NCI-H1436 treated with DMSO at 0.1 percent for 48 hours (cell line): ENCODE results near the gene DPYD.

Experiments used
- DNase-seq: peaks from one replicate; lab custom pipeline; 2025; lab: John Stamatoyannopoulos, UW

Gene DPYD

GRCh38 chr1:97920832-97921571, at the start of gene DPYD:
Gene DPYD (minus strand): TSS chr1:97921034. CDS start chr1:97920922, 112 bp downstream.
- DNase-seq: peak; percentile 89

DNA sequence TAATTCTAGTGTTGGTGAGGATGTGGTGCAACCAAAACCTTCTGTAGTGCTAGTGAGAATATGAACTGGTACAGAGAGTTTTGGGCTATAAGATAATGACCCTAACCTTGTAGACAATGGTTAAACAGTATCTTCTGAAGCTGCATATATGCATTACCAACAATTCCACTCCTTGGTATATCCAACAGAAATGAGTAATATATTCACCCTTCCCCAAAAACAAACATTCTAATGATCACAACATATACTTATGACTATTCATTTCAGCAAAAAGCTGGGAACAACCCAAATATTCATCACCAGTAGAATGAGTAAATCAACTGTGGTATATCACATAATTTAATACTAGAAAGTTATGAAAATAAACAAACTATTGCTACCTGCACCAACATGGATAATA, 39.6 kb upstream of the DPYD start:
- no peak for DNase-seq

GRCh38 chr1:97947695-97948094, 26.9 kb upstream of the DPYD start:
- DNase-seq: no peak

GRCh38 chr1:97943354-97943753, 22.5 kb upstream of the DPYD start:
- no peak for DNase-seq

DNA sequence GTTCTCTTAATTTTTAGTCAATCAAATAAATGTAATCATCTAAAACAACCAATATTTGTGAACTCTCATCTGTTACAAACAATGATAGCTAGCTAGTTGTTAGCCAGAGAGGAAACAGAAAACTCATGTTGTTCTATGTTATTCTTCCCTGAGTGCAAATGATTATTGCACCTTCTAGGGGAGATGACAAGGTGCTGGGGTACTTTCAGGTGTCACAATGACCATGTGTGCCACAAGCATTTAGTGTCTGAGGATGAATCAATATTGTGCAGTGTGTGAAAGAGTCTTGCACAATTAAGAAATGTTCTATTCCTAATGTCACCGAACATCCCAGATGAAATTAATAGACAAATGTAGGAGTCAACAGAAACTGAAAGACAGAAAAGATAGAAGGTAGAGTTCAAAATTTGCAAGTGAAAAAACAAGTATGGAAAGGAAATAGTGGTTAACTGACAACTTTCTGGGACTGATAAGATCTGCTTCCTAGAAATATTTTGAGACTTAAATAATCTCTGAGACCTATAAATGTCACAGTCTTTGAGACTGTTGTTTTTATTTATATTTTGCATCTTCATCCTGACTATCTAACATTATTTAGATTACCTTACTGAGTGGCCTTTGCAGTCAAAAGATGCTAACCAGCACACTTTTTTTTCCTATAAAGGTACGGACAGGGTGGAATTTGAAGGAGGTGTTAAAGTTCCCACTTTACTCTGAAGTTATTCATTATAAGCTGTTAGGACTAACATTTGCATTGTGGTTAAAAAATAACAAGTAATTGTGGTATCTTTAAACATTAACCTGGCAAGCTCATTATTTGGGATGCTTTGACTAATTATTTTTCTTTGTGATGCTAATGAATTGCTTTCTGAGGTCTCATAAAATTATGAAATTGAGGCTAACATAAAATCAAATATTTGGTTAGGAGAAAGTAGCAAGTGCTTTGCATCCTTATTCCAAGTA, 21.6 kb upstream of the DPYD start:
- no peak for DNase-seq

- DNase-seq: no peak
Measured at GRCh38 chr1:97938285-97938642, 17.4 kb upstream of the DPYD start.

DNA sequence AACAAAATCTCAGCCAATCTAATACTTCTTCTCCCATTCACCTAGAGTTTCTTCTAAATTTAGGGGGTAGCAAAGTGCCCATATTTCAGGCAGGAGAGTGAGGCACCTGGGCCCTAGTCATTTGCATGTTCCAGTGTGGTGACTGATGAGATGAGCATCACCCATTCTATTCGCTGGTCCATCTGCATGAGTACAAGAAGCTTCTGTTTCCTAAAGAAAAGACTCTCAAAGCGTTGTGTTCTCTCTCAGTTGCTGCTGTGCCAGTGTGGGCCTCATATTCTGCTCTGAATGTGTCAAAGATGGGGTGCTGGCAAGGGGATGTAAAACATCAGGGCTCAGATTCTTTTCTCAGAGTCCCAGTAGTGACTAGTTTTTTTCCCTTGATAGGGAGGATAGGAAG, 16.1 kb upstream of the DPYD start:
- DNase-seq: no peak

DNA sequence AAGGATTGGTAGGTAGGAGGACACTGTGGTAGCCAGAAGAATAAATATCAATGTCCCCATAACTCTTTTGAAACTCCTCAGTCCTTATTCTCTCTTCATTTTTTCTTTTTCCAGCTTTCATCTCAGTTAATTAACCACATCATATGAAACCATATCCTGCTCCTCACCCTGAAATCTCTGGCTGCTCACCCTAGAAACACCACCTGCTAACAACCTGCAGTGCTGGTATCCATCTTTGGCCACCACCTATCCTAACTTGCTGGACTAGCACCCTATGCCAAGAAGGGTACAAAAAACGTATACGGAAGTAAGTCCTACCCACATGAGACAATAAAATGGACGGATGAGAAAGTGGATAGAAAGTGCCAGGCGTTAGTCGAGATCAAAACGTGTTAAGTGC, 13.7 kb upstream of the DPYD start:
- no peak for DNase-seq

- no peak for DNase-seq
Measured at GRCh38 chr1:97929874-97930851, 9.3 kb upstream of the DPYD start.

- no peak for DNase-seq
Measured at GRCh38 chr1:97926017-97926708, 5.3 kb upstream of the DPYD start.

- DNase-seq: no peak
Measured at GRCh38 chr1:97925151-97925550, 4.3 kb upstream of the DPYD start.

GRCh38 chr1:97923811-97924210, 3.0 kb upstream of the DPYD start:
- DNase-seq: no peak

- DNase-seq: no peak
Measured at GRCh38 chr1:97920276-97920831, 480 bp downstream of the DPYD start.

- no peak for DNase-seq
Measured at GRCh38 chr1:97919585-97920261, 1.1 kb downstream of the DPYD start.

DNA sequence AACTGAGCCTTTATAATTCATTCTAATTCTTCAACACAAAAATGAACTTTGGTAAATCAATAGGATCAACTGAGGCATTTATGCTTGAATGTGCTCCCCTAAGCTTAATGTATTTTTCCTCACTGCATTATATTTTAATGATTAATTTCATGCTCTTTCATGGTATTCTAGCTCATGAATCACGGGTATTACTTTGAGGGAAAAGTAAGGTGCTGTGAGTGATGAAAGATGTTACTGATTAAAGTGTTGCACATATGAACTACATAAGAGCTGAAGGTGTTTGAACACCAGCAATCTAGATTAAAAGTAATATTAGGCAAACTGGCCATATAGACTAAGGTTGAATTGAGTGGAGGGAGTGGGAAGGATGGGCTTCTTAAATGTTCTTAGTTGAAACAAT, 1.9 kb downstream of the DPYD start:
- no peak for DNase-seq

- DNase-seq: no peak
Measured at GRCh38 chr1:97913506-97914139, 7.2 kb downstream of the DPYD start.

DNA sequence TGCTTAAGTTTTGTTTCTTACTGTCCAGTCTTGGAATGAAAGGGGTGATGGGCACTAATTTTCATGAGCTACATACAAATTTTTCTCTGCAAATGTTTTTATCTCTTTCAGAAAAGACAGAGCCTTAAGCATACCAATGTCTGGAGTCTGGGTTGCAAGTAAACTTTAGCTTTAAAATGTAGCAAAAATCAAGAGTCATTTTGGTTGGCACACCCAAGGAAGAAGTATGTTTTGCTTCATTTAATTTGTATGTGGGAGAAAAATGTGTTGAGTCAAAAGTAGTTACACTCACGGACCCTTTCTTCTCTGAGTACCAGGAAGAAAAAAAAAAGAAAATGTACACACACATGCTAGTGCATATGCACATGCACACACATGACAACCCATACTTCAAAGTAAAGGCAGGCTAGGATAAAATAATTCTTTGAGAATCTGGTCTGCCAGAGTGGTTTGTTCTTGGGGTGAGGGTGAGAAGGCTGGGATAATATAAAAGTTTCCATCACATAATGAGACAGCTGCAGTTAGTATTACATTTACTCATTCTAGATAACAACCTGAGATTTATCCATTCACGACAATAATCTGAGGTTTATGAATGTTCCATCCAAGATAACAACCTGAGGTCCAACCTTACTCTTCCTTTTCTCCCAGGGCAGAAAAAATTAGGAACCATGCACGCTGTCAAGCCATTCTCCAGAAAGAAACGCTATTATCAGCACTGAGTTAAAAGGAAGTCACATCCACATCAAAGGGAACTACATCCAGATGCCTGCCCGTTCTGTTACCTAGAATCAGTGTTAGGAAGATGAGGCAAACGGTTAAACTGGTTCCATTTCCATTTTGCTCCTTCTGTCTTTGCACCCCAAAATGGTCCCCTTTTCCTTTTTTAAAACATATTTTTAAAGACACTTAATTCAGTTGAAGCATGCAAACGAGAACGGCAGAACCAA, 9.3 kb downstream of the DPYD start:
- no peak for DNase-seq

GRCh38 chr1:97909266-97909665, 11.6 kb downstream of the DPYD start:
- DNase-seq: no peak

- no peak for DNase-seq
Measured at GRCh38 chr1:97907886-97908285, 12.9 kb downstream of the DPYD start.
